ENCODE results near the gene CA5B. TPM values are rescaled to one million over a fixed set of nuclear protein-coding genes. Genes with fewer than 3 reads are reported as not detected.

The CA5B gene
- total RNA-seq, 1 experiment from 2014 or later, result 12.1 TPM

GRCh38 chrX:15749642-15750610 is 11.9 kb downstream of the CA5B start:
- intact Hi-C loops (cut with micrococcal nuclease; ENCODE audit: unreplicated experiment), result no loop called here
- ChIA-PET CTCF (no interaction called here), POLR2A (ENCODE audit: unreplicated experiment) (no interaction called here)

GRCh38 chrX:15750611-15751154 is 12.6 kb downstream of the CA5B start:
- H3K4me1 ChIP-seq (replicated peaks; ENCODE audit: insufficient read depth), result no peaks in the 10 kb centered on the region
- ChIA-PET POLR2A (ENCODE audit: unreplicated experiment) (no interaction called here), CTCF (no interaction called here)
- no peak overlapping the region for H2AFZ ChIP-seq
- TF ChIP-seq, protein P1, sequence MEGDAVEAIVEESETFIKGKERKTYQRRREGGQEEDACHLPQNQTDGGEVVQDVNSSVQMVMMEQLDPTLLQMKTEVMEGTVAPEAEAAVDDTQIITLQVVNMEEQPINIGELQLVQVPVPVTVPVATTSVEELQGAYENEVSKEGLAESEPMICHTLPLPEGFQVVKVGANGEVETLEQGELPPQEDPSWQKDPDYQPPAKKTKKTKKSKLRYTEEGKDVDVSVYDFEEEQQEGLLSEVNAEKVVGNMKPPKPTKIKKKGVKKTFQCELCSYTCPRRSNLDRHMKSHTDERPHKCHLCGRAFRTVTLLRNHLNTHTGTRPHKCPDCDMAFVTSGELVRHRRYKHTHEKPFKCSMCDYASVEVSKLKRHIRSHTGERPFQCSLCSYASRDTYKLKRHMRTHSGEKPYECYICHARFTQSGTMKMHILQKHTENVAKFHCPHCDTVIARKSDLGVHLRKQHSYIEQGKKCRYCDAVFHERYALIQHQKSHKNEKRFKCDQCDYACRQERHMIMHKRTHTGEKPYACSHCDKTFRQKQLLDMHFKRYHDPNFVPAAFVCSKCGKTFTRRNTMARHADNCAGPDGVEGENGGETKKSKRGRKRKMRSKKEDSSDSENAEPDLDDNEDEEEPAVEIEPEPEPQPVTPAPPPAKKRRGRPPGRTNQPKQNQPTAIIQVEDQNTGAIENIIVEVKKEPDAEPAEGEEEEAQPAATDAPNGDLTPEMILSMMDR (conservative IDR thresholded peaks at IDR 0.05), result no peak
- TF ChIP-seq EZH2 (IDR thresholded peaks at IDR 0.05; ENCODE audit: low read depth), result no peak
- H3K4me3 ChIP-seq, result no peak overlapping the region
- no peaks in the 10 kb centered on the region for H3K36me3 ChIP-seq (ENCODE audit: low read depth)
- no peaks in the 10 kb centered on the region for H3K9me3 ChIP-seq (ENCODE audit: insufficient read depth, low read depth)
- H4K20me1 ChIP-seq (ENCODE audit: insufficient read depth), result no peaks in the 10 kb centered on the region
- H3K9me2 ChIP-seq (ENCODE audit: insufficient read depth), result no peaks in the 10 kb centered on the region
- DNase-seq, result no peak
- H3K27me3 ChIP-seq (ENCODE audit: insufficient read depth, low read depth), result no peaks in the 10 kb centered on the region
- no peaks in the 10 kb centered on the region for H3K79me2 ChIP-seq (ENCODE audit: low read depth)
- H3F3A ChIP-seq (ENCODE audit: insufficient read depth, low read depth), result no peaks in the 10 kb centered on the region
- no peak overlapping the region for H3K4me2 ChIP-seq
- BruUV-seq (replicated peaks), result no TSS peak
- no peak overlapping the region for H3K27ac ChIP-seq
- intact Hi-C loops (cut with micrococcal nuclease; ENCODE audit: unreplicated experiment), result no loop called here

More at GRCh38 chrX:15749642-15750610, 11.9 kb downstream of the CA5B start:
- Histone ChIP-seq H3K4me3 (no peak overlapping the region), H4K20me1 (ENCODE audit: insufficient read depth) (no peaks in the 10 kb centered on the region), H3K4me1 (replicated peaks; ENCODE audit: insufficient read depth) (no peaks in the 10 kb centered on the region), H3K36me3 (ENCODE audit: low read depth) (no peaks in the 10 kb centered on the region), H3K4me2 (no peak overlapping the region), H3K27ac (no peak overlapping the region), H3K27me3 (ENCODE audit: insufficient read depth, low read depth) (no peaks in the 10 kb centered on the region), H3F3A (ENCODE audit: insufficient read depth, low read depth) (no peaks in the 10 kb centered on the region), H3K9me3 (ENCODE audit: insufficient read depth, low read depth) (no peaks in the 10 kb centered on the region), H2AFZ (no peak overlapping the region), H3K79me2 (ENCODE audit: low read depth) (no peaks in the 10 kb centered on the region), H3K9me2 (ENCODE audit: insufficient read depth) (no peaks in the 10 kb centered on the region)
- TF ChIP-seq, protein P1 (conservative IDR thresholded peaks at IDR 0.05), result no peak
- TF ChIP-seq EZH2 (IDR thresholded peaks at IDR 0.05; ENCODE audit: low read depth), result no peak
- DNase-seq, result no peak
- BruUV-seq (replicated peaks), result no TSS peak

- no peaks in the 10 kb centered on the region for H3K9me2 ChIP-seq (ENCODE audit: insufficient read depth)
- no peak for DNase-seq
- no peaks in the 10 kb centered on the region for H3K9me3 ChIP-seq (ENCODE audit: insufficient read depth, low read depth)
- no peak overlapping the region for H3K4me2 ChIP-seq
- H3F3A ChIP-seq (ENCODE audit: insufficient read depth, low read depth), result no peaks in the 10 kb centered on the region
- no peaks in the 10 kb centered on the region for H3K36me3 ChIP-seq (ENCODE audit: low read depth)
- no peak overlapping the region for H3K4me3 ChIP-seq
- BruUV-seq (replicated peaks), result no TSS peak
- no peaks in the 10 kb centered on the region for H3K4me1 ChIP-seq (replicated peaks; ENCODE audit: insufficient read depth)
- no peaks in the 10 kb centered on the region for H4K20me1 ChIP-seq (ENCODE audit: insufficient read depth)
- no peak overlapping the region for H2AFZ ChIP-seq
- POLR2A ChIA-PET (ENCODE audit: unreplicated experiment), result no interaction called here
- CTCF ChIA-PET, result no interaction called here
- no peaks in the 10 kb centered on the region for H3K79me2 ChIP-seq (ENCODE audit: low read depth)
- no peak overlapping the region for H3K27ac ChIP-seq
- H3K27me3 ChIP-seq (ENCODE audit: insufficient read depth, low read depth), result no peaks in the 10 kb centered on the region
- intact Hi-C loops (cut with micrococcal nuclease; ENCODE audit: unreplicated experiment), result no loop called here
- TF ChIP-seq EZH2 (IDR thresholded peaks at IDR 0.05; ENCODE audit: low read depth), result no peak
- TF ChIP-seq, protein P1 (conservative IDR thresholded peaks at IDR 0.05), result no peak
Measured at GRCh38 chrX:15751155-15751819, 13.2 kb downstream of the CA5B start.

Data from PC-9 (cell line).